Measurements from ENCODE around the gene LANCL1. TPM values are rescaled to one million over a fixed set of nuclear protein-coding genes. Genes with fewer than 3 reads are reported as not detected.

LANCL1 gene
- total RNA-seq, 4 donors from 2014 or later, result 13.2 to 22.6 (median 18.7) TPM

GRCh38 chr2:210389856-210390255 lies 86.7 kb downstream of the LANCL1 start:
- no peak overlapping the region for H3K27ac ChIP-seq
- no peaks in the 10 kb centered on the region for H3K27me3 ChIP-seq
- no peaks in the 10 kb centered on the region for H3K9me3 ChIP-seq
- DNase-seq, result no peak
- H3K4me1 ChIP-seq, result no peaks in the 10 kb centered on the region
- no peak overlapping the region for H3K4me3 ChIP-seq
- H3K36me3 ChIP-seq, result no peaks in the 10 kb centered on the region
- no peak for TF ChIP-seq POLR2A (IDR thresholded peaks at IDR 0.05)

DNA sequence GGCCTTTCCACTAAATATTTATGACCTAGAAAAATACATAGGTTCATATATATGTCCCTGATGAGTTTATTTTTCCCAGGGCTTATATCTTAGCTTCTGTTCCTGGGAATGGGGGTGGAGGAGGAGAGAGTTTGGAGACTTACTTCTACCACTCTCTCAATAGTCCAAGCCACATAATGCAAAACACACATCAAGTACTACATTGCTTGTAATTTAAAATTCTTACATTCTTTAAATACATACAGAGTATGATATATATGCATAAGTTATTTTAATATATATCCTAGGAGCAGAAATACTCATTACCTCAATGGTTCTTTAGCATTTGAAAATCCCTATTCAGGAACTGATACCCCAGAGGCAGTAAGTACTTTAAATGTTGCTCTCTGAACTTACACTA lies 88.4 kb downstream of the LANCL1 start:
- DNase-seq, result no peak
- H3K4me1 ChIP-seq, result no peaks in the 10 kb centered on the region
- no peak overlapping the region for H3K27ac ChIP-seq

DNA sequence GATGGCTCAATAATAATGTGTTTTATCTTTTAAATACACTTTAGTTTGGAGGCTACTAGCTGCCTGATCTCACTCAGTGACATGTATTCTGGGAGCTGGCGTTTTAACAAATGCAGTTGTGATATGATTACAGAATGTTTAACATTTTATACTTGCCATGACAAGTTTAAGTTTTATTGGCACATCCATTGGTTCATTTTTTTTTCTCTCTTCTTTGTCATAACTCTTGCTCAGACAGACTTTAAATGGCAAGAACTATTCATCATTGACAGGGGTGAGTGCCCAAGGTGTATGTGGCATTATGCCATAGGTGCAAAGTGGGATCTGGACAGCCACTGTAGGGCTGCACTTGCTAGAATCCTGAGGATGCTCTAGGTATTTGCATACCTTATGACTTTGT lies 89.5 kb downstream of the LANCL1 start:
- no peaks in the 10 kb centered on the region for H3K27me3 ChIP-seq
- TF ChIP-seq POLR2A (IDR thresholded peaks at IDR 0.05) (no peak), CTCF (IDR thresholded peaks at IDR 0.05) (no peak)
- no peak for DNase-seq
- H3K36me3 ChIP-seq, result no peaks in the 10 kb centered on the region
- H3K27ac ChIP-seq, result no peak overlapping the region
- H3K4me3 ChIP-seq, result no peak overlapping the region
- H3K9me3 ChIP-seq, result no peaks in the 10 kb centered on the region
- no peaks in the 10 kb centered on the region for H3K4me1 ChIP-seq

More for the DNA sequence above, 88.4 kb downstream of the LANCL1 start:
- TF ChIP-seq POLR2A (IDR thresholded peaks at IDR 0.05) (no peak), CTCF (IDR thresholded peaks at IDR 0.05) (no peak)
- no peak overlapping the region for H3K4me3 ChIP-seq
- no peaks in the 10 kb centered on the region for H3K27me3 ChIP-seq
- no peaks in the 10 kb centered on the region for H3K36me3 ChIP-seq
- H3K9me3 ChIP-seq, result no peaks in the 10 kb centered on the region

Other genes with a start within 250 kb of the LANCL1 start
- gene MYL1, start 161.6 kb downstream of the LANCL1 start, total RNA-seq, result not detected
- 100 to 1,000 TPM in 3 of 4 donors, 10 to 100 TPM in 1; 68.5 to 330 (median 222) TPM for gene CPS1, start 79.8 kb upstream of the LANCL1 start, total RNA-seq

Data from Peyer's patch (tissue), 4 donors.